Fibroblast of lung (primary cell): ENCODE results near the gene CHD6. TPM values are rescaled to one million over a fixed set of nuclear protein-coding genes. Genes with fewer than 3 reads are reported as not detected.

ENCODE experiments used
- DNase-seq, 2 donors: peaks; one replicate each; pipeline versions ENCODE4 v3.0.0 to v3.0.0-alpha.2; 2010; ENCODE audit warnings: low read depth in 2 of 2
- H2AFZ ChIP-seq: 2 replicates; pipeline ENCODE4 v1.5.1; 2012; ENCODE audit warnings: low read length, control low read depth, inconsistent platforms
- H3K27ac ChIP-seq: 2 replicates; pipeline ENCODE4 v1.5.1; 2011; ENCODE audit warnings: low read length, control low read depth; ENCODE audit not compliant: insufficient read depth
- H3K27me3 ChIP-seq: 2 replicates; pipeline ENCODE4 v1.5.1; 2011; ENCODE audit warnings: mild to moderate bottlenecking, low read length; ENCODE audit not compliant: control insufficient read depth, insufficient read depth
- H3K36me3 ChIP-seq: 2 replicates; pipeline ENCODE4 v1.5.1; 2011; ENCODE audit warnings: low read length; ENCODE audit not compliant: control insufficient read depth, insufficient read depth
- H3K4me1 ChIP-seq: 2 replicates; pipeline ENCODE4 v1.5.1; 2011; ENCODE audit warnings: low read length; ENCODE audit not compliant: control insufficient read depth, insufficient read depth; ENCODE audit errors: extremely low read depth
- H3K4me2 ChIP-seq: 2 replicates; pipeline ENCODE4 v1.5.1; 2011; ENCODE audit warnings: low read length, control low read depth; ENCODE audit not compliant: insufficient read depth; ENCODE audit errors: extremely low read depth
- H3K4me3 ChIP-seq, 4 experiments: fragments of 200-600 bp in 1 of 4; sonication (generic) in 1 of 4; replicated peaks in 1 of 4; 2 replicates each; pipeline ENCODE4 v1.5.1; 2011 to 2016; ENCODE audit warnings: low read length in 4 of 4, low read depth in 3 of 4, mild to moderate bottlenecking in 3 of 4, control low read depth in 2 of 4, inconsistent platforms in 1 of 4, mixed read lengths in 1 of 4; ENCODE audit not compliant: insufficient read depth in 1 of 4; ENCODE audit errors: control extremely low read depth in 1 of 4
- H3K79me2 ChIP-seq: 2 replicates; pipeline ENCODE4 v1.5.1; 2012; ENCODE audit warnings: mild to moderate bottlenecking, low read length, inconsistent platforms; ENCODE audit not compliant: control insufficient read depth, insufficient read depth
- H3K9ac ChIP-seq: 2 replicates; pipeline ENCODE4 v1.5.1; 2011; ENCODE audit warnings: mild to moderate bottlenecking, low read length, control low read depth; ENCODE audit not compliant: insufficient read depth
- H3K9me3 ChIP-seq: 2 replicates; pipeline ENCODE4 v1.5.1; 2012; ENCODE audit warnings: low read depth, low read length; ENCODE audit not compliant: control insufficient read depth, insufficient read depth
- H4K20me1 ChIP-seq: 2 replicates; pipeline ENCODE4 v1.5.1; 2011; ENCODE audit warnings: low read length; ENCODE audit not compliant: control insufficient read depth, insufficient read depth; ENCODE audit errors: extremely low read depth
- EZH2 ChIP-seq: IDR thresholded peaks from 2 replicates; pipeline ENCODE4 v1.5.1; 2012; ENCODE audit warnings: low read length, control low read depth, mild to moderate bottlenecking; ENCODE audit errors: missing control alignments
- polyA plus RNA-seq, 2 donors: library from polyadenylated mRNA; depleted of rRNA in 1 of 2; stranded (reverse) in 1 of 2; unstranded in 1 of 2; fragments of >200 nt; gene quantifications; 2 replicates each; pipeline ENCODE4 v1.2.1, GENCODE V29; 2011 to 2012; ENCODE audit warnings: missing spikeins in 1 of 2
- total RNA-seq: library from RNA; depleted of rRNA; stranded (reverse); fragments of >200 nt; gene quantifications from 2 replicates; pipeline ENCODE4 v1.2.1, GENCODE V29; 2014
- TF ChIP-seq, protein P1 (sequence below), 2 donors: IDR thresholded peaks in 1 of 2; conservative IDR thresholded peaks in 1 of 2; 1 replicate in 1 of 2; 2 replicates in 1 of 2; pipeline ENCODE4 v1.5.1; 2011 to 2012; ENCODE audit warnings: low read length in 2 of 2, control low read depth in 1 of 2, inconsistent platforms in 1 of 2, low read depth in 1 of 2, mild to moderate bottlenecking in 1 of 2

CHD6 gene
- total and polyA plus RNA-seq, 2 donors (not counting 1 experiment from before 2014, with no cell fraction given): 13.4 to 25.9 TPM

DNA sequence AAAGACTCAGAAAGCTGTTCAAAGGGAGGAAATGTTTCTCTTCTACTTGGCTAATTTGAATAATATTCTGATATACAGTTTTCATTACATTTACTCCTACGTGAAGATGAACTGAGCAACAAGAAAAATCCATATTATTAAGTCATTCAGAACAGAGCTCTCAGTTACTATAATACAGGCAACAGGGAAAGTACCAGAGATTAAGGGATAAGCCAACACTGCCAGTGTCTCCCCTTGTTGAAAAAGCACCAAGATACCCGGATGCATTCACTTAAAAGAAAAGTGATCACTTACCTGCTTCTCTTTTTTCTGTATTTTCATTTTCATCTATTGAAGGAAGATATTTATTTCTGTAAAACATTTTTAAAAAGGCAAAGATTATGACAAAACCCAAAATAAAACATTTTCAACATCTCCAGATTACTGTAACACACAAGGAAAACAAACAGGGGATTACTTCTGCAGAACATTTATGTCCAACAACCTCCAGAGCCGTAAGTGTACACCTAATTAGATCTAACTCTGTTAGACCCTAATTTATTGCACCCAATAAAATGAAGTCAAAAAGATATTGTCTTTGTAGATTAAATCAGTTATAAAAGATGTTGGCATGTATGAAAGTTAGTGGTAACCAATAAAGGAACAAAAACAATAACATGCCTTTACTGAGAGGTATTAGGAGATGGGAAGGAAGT lies 67.0 kb downstream of the CHD6 start:
- Histone ChIP-seq H3K4me1 (no peaks in the 10 kb centered on the region), H3K9ac (no peak overlapping the region), H2AFZ (no peak overlapping the region), H3K27ac (no peak overlapping the region), H3K4me2 (no peak overlapping the region), H3K27me3 (no peaks in the 10 kb centered on the region), H3K79me2 (no peaks in the 10 kb centered on the region), H4K20me1 (no peaks in the 10 kb centered on the region), H3K4me3 (no peak overlapping the region), H3K9me3 (no peaks in the 10 kb centered on the region), H3K36me3 (no peaks in the 10 kb centered on the region)
- no peak for DNase-seq
- TF ChIP-seq, protein P1, sequence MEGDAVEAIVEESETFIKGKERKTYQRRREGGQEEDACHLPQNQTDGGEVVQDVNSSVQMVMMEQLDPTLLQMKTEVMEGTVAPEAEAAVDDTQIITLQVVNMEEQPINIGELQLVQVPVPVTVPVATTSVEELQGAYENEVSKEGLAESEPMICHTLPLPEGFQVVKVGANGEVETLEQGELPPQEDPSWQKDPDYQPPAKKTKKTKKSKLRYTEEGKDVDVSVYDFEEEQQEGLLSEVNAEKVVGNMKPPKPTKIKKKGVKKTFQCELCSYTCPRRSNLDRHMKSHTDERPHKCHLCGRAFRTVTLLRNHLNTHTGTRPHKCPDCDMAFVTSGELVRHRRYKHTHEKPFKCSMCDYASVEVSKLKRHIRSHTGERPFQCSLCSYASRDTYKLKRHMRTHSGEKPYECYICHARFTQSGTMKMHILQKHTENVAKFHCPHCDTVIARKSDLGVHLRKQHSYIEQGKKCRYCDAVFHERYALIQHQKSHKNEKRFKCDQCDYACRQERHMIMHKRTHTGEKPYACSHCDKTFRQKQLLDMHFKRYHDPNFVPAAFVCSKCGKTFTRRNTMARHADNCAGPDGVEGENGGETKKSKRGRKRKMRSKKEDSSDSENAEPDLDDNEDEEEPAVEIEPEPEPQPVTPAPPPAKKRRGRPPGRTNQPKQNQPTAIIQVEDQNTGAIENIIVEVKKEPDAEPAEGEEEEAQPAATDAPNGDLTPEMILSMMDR (conservative IDR thresholded peaks at IDR 0.05 in 1 of 2, IDR thresholded peaks at IDR 0.05 in 1 of 2; ENCODE audit: low read depth in 1 of 2, low read length in 2 of 2): no peak
- TF ChIP-seq EZH2: no peak

DNA sequence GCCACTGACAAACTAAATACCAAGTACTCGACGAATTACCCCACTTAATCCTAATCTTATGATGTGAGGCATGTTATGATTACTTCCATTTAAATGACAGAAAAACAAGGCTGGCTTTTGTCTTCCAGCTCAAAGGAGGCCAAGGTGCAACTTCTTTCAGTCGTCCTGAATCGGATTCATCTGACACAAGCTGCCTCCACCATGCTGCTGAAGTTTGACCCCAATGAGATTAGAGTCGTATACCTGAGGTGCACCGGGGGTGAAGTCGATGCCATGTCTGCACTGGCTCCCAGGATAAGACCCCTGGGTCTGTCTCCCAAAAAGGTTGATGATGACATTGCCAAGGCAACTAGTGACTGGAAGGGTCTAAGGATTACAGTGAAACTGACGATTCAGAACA lies 71.0 kb downstream of the CHD6 start:
- no peaks in the 10 kb centered on the region for H3K79me2 ChIP-seq
- no peak overlapping the region for H3K9ac ChIP-seq
- no peak for DNase-seq
- H3K27me3 ChIP-seq: no peaks in the 10 kb centered on the region
- H4K20me1 ChIP-seq: no peaks in the 10 kb centered on the region
- H3K27ac ChIP-seq: no peak overlapping the region
- no peak overlapping the region for H2AFZ ChIP-seq
- TF ChIP-seq, protein P1 (conservative IDR thresholded peaks at IDR 0.05 in 1 of 2, IDR thresholded peaks at IDR 0.05 in 1 of 2; ENCODE audit: low read depth in 1 of 2, low read length in 2 of 2): no peak
- no peak for TF ChIP-seq EZH2
- H3K4me3 ChIP-seq: no peak overlapping the region
- H3K4me1 ChIP-seq: no peaks in the 10 kb centered on the region
- H3K4me2 ChIP-seq: no peak overlapping the region
- H3K36me3 ChIP-seq: no peaks in the 10 kb centered on the region
- H3K9me3 ChIP-seq: no peaks in the 10 kb centered on the region

DNA sequence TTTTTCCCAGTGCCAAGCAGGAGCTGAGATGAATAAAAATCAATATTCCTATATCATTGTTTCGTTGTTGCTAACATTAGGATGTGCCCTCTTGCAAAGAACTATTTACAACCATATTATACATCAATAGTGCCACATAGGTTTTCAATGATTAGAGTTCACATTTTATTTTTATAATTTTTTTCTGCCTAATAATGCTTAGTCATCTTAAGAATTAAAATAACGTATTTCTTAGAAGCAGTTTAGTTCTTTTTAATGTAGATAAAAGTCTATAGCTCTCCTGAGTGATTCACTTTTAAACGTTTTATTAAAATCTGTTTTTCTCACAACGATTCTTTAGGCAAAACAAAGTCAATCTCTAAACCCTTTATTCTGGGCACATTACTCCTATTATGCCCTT lies 71.6 kb downstream of the CHD6 start:
- H3K9ac ChIP-seq: no peak overlapping the region
- no peaks in the 10 kb centered on the region for H3K9me3 ChIP-seq
- H4K20me1 ChIP-seq: no peaks in the 10 kb centered on the region
- H3K4me2 ChIP-seq: no peak overlapping the region
- H2AFZ ChIP-seq: no peak overlapping the region
- no peak overlapping the region for H3K4me3 ChIP-seq
- TF ChIP-seq EZH2: no peak
- TF ChIP-seq, protein P1 (conservative IDR thresholded peaks at IDR 0.05 in 1 of 2, IDR thresholded peaks at IDR 0.05 in 1 of 2; ENCODE audit: low read depth in 1 of 2, low read length in 2 of 2): no peak
- H3K4me1 ChIP-seq: no peaks in the 10 kb centered on the region
- no peak overlapping the region for H3K27ac ChIP-seq
- H3K79me2 ChIP-seq: no peaks in the 10 kb centered on the region
- no peak for DNase-seq
- no peaks in the 10 kb centered on the region for H3K36me3 ChIP-seq
- no peaks in the 10 kb centered on the region for H3K27me3 ChIP-seq
